HG03280 (cell line): ENCODE measurements around the gene MZT2B.
A peak's percentile ranks its signal among the peaks of the same experiment; 100 is the strongest.
"Not testable (repeated sequence)": the region's sequence is repeated elsewhere in the genome, so short reads cannot be mapped to it uniquely, and the experiment has no call there.

Source experiments
- ATAC-seq: cut with Tn5 transposase; IDR thresholded peaks from one replicate; pipeline ENCODE4 v1.9.1; 2021; ENCODE audit warnings: mild to moderate bottlenecking, moderate library complexity; ENCODE audit not compliant: unreplicated experiment

MZT2B gene

DNA sequence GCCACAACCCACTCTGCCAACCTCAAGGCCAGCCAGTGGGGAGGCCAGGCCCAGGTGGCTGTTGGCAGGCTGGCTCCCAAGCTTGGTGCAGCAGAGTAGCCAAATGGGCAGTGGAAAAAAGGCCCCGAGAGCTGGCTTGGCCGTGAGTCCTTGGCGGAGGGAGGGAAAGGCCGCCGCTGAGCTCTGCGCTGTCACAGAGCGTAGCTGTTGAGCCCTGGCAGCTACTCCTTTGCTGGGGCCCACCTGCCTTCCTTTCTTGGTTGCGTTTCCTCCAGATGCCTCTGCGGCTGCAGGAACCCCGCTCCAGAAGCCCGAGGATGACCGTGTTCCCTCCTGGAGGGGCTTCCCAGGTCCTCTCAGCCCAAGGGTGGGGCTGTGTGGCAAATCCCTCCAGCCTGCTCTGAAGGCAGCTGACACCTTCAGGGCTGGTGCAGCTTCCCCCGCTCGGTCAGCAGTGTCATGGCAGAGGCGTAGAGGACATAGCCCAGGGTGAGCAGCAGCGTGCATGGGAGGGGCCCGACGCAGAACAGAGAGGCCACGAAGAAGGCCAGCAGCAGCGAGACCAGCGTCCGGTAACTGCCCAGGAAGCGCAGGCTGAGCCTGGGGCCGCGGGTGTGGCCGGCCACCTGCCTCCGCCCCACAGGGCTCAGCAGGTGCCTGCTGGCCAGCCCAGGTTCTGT is 29.8 kb upstream of the MZT2B start:
- not testable (repeated sequence) for ATAC-seq

DNA sequence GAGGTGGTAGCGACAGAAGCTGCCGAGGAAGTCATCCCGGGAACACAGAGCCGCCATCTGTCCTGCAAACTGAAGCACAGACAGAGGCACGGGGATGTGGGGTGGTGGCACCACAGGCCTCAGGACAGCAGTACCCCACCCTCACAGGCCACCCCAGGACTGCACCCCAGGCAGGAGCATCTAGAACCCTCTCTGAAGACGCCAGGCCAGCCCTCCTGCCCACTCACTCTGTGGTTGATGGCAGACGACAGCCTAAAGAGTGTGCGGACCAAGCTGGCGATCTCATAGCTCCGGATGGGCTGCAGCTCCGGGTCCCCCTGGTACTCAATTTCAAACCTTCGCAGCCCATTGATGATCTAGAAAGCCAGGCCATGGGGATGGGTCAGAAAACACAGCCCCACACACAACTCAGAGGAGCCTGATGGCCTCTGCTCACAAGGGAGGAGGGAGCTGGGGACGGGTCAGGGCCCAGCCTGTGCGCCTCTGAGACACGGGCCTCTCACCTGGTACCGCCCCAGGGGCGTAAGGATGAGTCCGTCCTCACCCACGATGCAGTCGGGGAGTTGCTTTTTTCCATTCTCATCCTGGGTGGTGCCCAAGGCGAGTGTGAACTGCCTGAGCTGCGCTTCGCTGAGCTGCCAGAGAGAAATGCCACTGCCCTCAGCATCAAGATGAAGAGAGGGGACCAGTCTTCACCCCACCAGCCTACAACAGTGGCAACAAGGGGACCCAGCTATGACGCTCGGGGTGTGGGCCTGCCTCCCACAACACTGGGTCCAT is 29.1 kb upstream of the MZT2B start:
- no peak for ATAC-seq

DNA sequence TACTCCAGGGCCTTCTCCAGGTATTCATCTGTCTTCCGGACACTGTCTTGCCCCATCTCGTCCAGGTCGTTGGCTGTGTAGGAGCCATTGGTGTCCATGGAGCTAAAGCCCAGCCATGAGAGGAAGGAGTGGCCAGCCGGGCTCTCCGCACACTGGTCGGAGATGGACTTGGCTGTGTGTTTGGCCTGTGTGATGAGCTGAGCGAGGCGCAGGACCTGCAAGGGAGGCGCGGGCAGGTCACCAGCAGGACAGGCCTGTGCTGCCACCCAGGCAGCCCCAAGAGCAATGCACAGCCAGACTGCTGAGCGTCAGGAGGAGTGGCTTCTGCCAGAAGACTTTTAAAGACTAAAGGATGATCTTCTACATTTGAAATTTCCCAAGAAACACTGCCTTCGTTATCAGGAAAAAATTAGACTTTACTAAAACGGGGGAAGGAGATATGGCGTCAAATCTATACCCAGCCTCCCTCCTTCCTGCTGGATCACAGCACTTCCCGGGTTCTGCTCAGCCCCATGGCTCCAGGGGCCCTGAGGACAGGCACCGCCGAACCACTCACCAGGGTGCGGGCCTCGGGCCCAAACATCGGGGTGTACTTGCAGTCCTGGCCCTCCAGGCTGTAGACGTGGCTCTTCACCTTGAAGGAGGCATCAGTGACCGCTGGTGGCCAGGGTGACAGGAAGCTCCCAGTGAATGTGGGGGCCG is 28.2 kb upstream of the MZT2B start:
- not testable (repeated sequence) for ATAC-seq

DNA sequence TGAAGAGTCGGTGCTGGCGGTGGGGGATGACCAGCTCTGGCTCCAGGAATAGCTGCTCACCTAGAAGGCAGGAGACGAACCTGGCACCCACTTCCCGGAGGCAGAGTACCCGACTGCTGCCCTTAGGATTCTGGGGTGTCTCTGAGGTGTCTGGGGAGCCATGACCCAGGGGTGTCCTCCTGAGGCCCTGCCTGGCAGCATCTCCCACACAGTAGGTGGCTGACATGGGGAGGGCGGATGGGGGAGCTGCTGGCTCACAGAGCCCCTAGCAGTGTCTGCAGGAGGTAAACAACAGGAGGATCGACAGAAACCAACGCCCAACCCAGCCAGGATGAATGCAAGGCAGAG is 27.7 kb upstream of the MZT2B start:
- not testable (repeated sequence) for ATAC-seq

DNA sequence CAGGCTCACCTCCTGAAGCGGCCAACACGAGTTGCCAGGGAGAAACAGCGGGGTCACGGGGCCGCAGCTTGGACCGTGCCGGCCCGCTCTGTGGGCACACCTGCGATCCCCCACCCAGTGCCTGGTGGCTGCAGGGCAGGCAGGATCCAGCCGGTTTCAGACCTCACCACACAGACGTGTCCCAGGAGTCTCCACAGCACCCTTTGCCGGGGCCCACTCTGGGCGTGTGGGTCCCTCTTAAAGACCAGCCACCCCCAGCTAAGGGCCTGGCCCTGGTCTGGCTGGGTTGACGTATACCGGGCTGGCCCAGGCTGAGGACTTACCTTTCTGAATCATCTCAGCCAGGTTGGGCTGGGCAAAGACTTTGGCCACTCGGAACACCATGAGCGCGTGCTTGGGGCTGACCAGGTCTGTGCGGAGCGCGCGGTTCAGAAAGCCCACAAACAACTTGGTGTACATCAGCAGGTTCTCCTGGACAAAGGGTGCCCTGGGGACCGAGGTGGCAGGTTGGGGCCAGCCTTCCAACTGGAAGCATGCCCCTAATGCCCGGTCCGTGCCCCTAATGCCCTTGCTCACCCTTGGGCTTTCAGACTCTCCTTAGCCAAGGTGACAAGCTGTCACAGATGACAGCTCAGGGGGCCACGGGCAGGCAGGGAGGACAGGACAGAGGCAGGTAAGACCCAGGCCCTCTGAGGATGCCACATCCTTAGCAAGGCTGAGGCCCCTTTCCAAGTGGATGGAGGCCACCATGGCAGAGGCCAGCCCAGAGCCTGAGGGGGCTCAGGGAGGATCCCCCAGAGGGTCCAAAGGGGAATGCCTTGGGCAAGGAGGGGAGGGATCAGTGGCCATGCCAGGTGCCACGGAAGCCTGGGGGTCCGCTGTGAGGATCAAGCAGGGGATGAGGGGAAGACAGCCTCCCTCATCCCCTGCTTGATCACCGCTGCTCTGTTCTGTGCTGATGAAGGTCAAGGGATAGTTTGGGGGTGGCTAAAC is 27.0 kb upstream of the MZT2B start:
- no peak for ATAC-seq

DNA sequence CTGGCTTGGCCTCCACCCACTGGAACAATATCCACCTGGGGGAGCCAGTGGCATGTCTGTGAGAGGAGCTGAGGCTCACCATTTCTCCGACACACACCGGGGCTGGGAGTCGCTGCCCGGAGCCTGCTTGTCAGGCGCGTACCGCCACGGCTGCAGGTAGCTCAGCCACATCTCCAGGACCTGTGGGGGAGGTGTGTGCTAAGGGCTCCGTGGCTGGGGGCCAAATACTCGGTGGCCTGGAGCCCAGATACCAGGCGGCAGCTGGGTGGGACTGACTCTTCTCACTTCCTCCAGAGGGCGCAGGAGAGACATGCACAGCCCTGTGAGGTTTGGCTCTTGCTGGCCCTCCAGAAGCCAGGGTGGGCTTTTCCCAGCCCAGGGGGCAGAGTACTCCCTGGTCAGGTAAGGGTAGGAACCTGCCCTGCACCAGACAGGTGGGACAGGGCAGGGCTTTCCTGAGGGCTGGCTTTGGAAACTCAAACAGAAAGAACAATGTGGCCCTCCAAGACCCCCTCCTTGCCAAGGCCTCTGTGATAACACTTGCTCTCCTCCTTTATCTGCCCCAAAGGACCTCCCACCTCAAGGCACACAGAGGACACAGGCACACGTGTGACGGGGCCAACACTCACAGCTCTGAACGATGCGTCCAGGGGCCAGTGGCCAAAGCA is 26.0 kb upstream of the MZT2B start:
- ATAC-seq: not testable (repeated sequence)

DNA sequence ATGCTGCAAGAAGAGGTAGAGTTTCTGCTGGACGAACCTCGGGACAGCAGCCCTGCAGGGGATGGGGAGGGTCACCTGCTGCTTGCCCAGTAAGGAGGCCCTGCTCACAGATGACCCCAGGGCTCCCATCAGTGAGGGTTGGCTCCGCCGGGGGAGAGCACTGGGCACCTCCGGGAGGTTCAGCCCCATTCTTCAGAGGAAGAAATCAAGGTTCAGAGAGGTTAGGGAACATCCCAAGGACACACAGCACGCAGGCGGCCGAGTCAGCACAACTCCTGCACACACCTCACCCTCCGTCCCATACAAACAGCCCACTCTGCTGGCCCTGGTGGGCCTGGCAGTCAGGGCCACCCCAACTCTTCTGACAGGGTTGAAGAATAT is 25.4 kb upstream of the MZT2B start:
- ATAC-seq: no peak

DNA sequence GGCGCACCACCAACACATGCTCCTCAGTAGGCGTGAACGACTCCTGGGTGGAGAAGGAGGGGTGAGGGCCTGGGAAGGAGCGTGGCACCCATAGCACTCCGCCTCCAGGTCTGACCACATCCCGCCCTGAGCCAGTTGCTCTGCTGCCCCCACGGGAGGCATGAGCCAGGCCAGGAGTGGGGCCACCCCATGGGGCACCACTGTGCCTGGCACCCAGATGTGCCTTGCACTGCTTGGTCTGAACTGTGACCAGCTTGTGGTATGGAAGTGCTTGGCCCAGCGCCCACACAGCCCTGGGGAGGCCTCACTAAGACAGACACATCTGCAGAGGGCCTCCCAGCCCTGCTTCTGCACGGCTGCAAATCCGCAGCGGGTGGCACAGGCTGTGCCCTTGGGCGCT is 24.7 kb upstream of the MZT2B start:
- ATAC-seq: not testable (repeated sequence)

DNA sequence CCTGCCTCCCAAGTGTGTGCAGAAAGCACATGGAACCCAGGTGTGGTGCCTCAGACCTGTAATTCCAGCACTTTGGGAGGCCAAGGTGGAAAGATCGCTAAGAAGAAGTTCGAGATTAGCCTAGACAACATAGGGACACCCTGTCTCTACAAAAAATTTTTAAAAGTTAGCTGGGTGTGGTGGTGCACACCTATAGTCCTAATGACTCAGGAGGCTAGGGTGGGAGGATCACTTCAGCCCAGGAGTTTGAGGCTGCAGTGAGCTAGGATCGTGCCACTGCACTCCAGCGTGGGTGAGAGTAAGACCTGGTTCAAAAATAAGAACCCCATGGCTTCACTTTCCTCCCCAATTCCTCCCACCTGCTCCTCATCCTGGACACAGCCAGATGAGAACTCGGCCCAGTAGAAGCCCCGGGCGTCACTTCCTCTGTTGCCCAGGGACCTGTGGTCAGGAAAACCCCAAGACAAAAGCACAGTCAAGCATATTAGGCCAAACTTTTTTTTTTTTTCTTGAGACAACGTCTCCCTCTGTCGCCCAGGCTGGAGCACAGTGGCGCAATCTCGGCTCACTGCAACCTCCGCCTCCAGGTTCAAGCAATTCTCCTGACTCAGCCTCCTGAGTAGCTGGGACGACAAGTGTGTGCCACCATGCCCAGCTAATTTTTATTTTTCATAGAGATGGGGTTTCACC is 24.1 kb upstream of the MZT2B start:
- peak; percentile 81 for ATAC-seq

DNA sequence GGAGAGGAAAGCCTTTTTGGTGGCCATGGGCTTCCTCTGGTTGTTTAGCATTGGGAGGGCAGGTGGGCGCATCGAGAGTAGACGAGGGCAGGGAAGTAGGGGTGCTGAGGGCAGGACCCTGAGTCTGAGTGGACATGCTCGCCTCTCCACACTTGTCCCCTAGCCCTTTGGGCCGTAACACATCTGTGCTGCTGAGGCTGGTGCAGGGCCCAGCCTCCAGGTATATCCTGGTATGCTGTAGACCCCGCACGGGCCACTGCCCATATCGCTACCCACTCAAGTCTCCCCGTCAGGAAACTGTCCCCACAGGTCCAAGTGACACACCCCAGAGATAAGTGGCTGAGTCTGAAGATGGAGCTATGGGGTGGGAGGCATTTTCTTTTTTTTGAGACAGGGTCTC is 23.4 kb upstream of the MZT2B start:
- ATAC-seq: no peak

DNA sequence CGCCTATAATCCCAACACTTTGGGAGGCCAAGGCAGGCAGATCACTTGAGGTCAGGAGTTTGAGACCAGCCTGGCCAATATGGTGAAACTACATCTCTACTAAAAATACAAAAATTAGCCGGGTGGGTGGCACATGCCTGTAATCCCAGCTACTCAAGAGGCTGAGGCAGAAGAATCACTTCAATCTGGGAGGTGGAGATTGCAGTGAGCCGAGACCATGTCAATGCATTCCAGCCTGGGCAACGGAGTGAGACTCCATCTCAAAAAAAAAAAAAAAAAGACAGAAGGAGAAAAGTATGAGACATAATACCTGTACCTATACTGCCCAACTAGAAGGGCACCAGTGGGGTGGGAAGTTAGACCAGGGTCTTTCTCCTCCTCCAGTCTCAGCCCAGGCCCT is 22.7 kb upstream of the MZT2B start:
- not testable (repeated sequence) for ATAC-seq

DNA sequence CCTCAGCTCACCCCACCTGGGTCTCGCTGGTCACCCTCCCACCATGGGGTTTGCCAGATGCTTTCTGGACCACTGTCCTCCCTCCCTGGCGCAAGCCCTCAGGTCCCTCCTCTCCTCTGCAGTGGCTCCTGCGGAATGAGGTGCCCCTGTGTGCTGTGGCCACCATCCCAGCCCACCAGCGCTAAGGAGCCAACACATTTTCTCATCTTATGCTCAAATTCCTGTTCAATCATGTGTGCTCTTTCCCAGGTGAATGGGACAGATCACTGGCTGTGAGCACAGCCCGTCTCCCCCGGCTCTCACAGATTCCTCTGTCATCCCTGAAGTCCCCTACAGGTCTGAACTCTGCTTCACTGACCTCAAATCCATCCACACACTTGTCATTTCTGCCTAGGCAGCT is 21.9 kb upstream of the MZT2B start:
- no peak for ATAC-seq

DNA sequence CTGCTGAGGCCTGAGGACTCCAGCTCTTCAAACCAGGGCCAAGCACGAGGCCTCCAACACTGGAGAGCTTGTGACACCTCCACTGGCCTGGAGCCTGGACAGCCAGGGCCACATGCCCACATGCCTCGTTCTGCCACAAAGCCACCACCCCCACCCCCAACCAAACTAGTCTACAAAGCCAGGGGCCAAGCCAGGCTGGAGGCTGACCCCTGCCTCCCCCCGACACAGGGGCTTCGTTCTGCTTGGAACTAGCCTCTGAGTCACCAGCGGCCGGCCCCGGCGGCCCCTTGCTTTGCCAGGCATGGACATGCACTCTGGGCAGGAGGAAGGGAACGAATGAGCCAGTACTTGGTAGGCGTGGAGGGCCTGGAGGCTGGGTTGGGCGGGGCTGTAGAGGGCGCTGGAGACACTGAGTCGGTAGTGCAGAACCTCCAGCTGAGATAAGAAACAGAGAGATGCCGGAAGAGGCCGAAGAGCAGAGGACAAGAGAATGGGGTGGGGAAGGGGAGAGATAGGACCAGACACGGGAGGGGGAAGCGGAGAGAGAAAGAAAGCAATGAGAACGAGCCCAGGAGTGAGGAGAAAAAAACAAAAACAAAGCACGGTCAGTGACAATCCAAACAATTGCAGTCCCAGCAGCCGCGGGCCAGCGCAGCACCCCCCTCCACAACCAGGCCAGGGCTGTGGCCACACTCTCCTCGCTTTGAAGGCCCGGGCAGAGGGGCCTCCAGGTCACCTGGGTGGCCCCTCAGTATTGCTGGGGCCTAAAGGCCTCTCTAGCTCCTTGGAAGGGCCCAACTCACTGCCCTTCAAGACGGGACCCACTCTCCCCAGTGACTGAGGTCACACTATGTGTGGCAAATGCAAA is 21.0 kb upstream of the MZT2B start:
- not testable (repeated sequence) for ATAC-seq

DNA sequence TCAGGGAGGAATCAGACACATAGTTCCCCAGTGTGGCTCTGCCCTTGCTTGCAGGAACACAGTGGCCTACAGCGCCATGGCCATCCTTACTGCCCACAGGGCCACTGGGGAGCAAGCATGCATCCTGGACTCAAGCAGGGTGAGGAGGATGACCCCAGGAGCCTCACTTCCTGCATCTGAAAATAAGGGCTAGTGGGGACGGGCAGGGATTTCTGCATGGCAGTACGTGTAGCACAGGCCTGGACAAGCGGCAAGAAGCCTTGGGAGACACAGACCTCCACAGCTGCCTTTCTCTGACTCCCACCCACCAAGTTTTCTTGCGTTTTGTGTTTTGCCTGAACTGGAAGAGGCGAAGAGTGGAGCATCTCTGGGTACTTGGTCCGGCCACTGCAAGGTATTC is 19.6 kb upstream of the MZT2B start:
- ATAC-seq: not testable (repeated sequence)

DNA sequence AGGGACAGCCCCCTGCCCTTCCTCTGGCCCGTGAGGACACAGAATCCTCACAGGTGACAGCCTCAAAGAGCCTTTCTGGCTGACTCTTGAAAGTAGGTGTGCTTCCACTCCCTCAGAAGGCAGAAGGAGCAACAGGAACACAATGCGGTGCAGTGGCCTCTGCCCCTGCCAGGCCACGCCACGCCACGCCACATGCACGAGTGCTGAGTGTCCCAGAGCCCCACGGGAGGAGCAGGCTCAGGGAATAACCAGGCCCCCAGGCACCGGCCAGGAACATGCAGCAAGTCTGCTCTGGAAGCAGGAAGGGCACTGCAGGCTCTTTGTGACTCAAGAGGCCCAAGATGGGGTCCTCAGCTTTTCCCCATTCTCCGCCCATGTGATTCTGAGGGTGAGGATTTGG is 19.1 kb upstream of the MZT2B start:
- ATAC-seq: no peak

DNA sequence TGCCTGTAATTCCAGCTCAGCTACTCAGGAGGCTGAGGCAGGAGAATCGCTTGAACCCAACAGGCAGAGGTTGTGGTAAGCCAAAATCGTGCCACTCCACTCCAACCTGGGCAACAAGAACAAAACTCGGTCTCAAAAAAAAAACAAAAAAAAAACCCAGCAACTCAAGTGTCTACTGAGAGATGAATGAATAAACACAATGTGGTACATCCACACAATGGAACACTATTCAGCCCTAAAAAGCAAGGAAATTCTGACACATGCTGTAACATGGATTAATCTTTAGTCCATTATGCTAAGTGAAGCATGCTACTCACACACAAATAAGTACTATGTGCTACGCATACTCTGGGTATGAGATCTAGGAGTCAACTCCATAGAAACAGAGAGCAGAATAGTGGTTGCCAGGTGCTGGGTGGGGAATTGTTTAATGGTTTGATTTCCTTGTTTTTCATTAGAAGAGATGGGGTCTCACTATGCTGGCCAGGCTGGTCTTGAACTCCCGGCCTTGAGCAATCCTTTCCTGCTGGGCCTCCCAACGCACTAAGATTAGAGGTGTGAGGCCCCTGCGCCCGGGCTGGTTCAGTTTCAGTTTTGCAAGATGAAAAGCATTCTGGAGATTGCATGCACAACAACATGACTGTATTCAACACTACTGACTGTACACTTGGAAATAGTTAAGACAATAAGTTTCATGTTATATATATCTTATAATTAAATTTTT is 16.6 kb upstream of the MZT2B start:
- no peak for ATAC-seq

DNA sequence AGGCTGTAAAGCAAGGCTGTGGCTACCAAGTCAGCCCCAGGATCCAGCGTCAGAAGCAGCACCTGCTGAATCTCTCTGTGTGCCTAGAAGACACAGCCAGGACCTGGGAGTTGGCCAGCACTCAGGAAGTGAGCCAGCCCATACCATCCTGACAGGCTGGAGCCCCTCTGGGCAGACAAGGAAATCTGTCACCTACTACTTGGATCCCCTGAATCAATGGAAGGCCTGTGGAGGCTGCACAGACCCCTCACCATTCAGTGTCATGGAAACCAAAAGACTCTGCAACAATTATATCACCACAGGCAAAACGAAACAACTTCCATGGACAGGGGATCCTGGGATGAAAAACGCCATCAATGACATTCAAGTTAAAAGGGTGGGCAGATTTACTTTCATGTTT is 15.5 kb upstream of the MZT2B start:
- not testable (repeated sequence) for ATAC-seq

DNA sequence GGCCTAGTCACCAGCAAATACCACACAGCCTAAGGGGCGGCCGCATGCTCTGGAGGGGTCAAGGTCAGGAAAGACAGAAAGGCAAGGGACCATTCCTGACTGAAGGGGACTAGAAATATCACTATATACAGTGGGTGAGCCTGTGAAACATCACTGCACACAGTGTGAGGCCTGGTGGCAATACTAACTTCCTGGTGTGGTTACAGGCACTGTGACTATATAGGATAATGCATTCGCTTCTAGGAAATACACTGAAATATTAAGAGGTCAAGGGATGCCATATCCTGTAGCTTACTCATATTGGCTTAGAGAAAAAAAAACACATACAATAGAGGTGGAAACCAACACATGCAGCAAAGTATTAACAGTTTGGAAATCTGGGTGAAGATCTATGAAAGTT is 12.9 kb upstream of the MZT2B start:
- ATAC-seq: not testable (repeated sequence)
